ENCODE measurements around the gene HNRNPA3. TPM values are rescaled to one million over a fixed set of nuclear protein-coding genes. Genes with fewer than 3 reads are reported as not detected.

Gene HNRNPA3
- total and polyA plus RNA-seq, 2 experiments from 2014 or later, result 151 to 290 TPM

DNA sequence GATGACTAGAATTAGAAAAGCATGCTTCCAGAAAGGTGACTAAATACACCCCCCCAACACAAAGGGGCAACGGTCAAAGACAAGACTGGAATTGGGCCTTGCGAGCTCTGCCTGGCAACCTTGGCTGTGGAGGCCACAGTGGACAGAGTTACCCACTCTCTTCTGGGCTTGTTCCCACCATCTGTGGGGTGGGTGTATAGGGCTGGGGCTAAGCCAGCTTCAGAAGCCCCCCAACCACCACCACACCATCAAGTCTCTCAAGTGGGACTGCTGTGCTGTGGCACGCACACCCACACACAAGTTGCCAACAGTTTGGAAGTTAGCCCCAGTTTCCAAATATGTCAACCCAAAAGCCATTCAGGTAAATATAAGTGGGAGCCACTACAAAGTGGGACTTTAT is 44.1 kb downstream of the HNRNPA3 start:
- Histone ChIP-seq H4K20me1 (replicated peaks; ENCODE audit: insufficient read depth) (peaks cover 57% of the 10 kb centered on the region), H3K36me3 (ENCODE audit: insufficient read depth) (0 out of 2 replicates have a peak, but pooled peaks cover 6% of the 10 kb centered on the region), H3K27me3 (ENCODE audit: insufficient read depth) (no peaks in the 10 kb centered on the region), H3K4me1 (ENCODE audit: insufficient read depth) (peaks cover 34% of the 10 kb centered on the region), H3K9me2 (ENCODE audit: insufficient read depth) (no peaks in the 10 kb centered on the region), H3K4me3 (no peak overlapping the region), H2AFZ (no peak overlapping the region), H3K4me2 (no peak overlapping the region), H3K27ac (ENCODE audit: low read depth) (no peak overlapping the region), H3F3A (replicated peaks; ENCODE audit: low read depth) (no peaks in the 10 kb centered on the region), H3K79me2 (replicated peaks; ENCODE audit: insufficient read depth) (peaks cover 100% of the 10 kb centered on the region)
- TF ChIP-seq REST (IDR thresholded peaks at IDR 0.05; ENCODE audit: unreplicated experiment) (no peak), ZNF462 (CRISPR knock-in tag; IDR thresholded peaks at IDR 0.05) (no peak), ZNF114 (CRISPR knock-in tag; IDR thresholded peaks at IDR 0.05) (no peak), JUNB (IDR thresholded peaks at IDR 0.05; ENCODE audit: unreplicated experiment) (no peak), NANOG (IDR thresholded peaks at IDR 0.05; ENCODE audit: borderline replicate concordance) (no peak), ETS1 (IDR thresholded peaks at IDR 0.05) (no peak), EZH2 (IDR thresholded peaks at IDR 0.05; ENCODE audit: low read depth, unreplicated experiment) (no peak), CTCF (conservative IDR thresholded peaks at IDR 0.05; ENCODE audit: low read depth in 2 of 2) (no peak), EZH2phosphoT487 (IDR thresholded peaks at IDR 0.05; ENCODE audit: unreplicated experiment) (no peak), STAT1 (IDR thresholded peaks at IDR 0.05; ENCODE audit: unreplicated experiment) (no peak), POLR2AphosphoS5 (IDR thresholded peaks at IDR 0.05; ENCODE audit: low read depth) (no peak)
- peaks cover 53% of the 10 kb centered on the region for H3K4me1 Mint-ChIP-seq
- H3K4me3 Mint-ChIP-seq, result no peak overlapping the region
- no peak overlapping the region for H3K27ac Mint-ChIP-seq
- no peak for ATAC-seq
- no peak for DNase-seq (ENCODE audit: low spot score)
- peaks cover 10% of the 10 kb centered on the region for H3K27me3 Mint-ChIP-seq (ENCODE audit: insufficient read depth, low read depth, poor library complexity)
- peaks cover 21% of the 10 kb centered on the region for H3K9me3 Mint-ChIP-seq
- peaks cover 37% of the 10 kb centered on the region for H3K36me3 Mint-ChIP-seq (ENCODE audit: low read depth)
